ENCODE results near the gene RNF152.

GRCh38 chr18:61829108-61829507, 63.7 kb downstream of the RNF152 start:
- TF ChIP-seq ZNF585B (tag by site-specific recombination; IDR thresholded peaks at IDR 0.05), result no peak
- no peak for TF ChIP-seq TCF7L2 (IDR thresholded peaks at IDR 0.05; ENCODE audit: borderline replicate concordance, low read depth, low read length)

Measured in HEK293 (cell line).